Fibroblast of peridontal ligament (primary cell): Measurements from ENCODE around the gene C2orf92.

Experiments
- DNase-seq: peaks from one replicate; pipeline ENCODE4 v3.0.0-alpha.2; 2010; ENCODE audit errors: extremely low read depth

The C2orf92 gene

GRCh38 chr2:97714084-97714949 is 44.8 kb downstream of the C2orf92 start:
- no peak for DNase-seq

- no peak for DNase-seq
Observed at GRCh38 chr2:97714950-97715652, 45.6 kb downstream of the C2orf92 start.

- DNase-seq: no peak
Observed at GRCh38 chr2:97715951-97716694, 46.6 kb downstream of the C2orf92 start.

GRCh38 chr2:97716695-97717612 is 47.4 kb downstream of the C2orf92 start:
- DNase-seq: no peak

- no peak for DNase-seq
Observed at GRCh38 chr2:97717613-97717995, 48.1 kb downstream of the C2orf92 start.

- no peak for DNase-seq
Observed at GRCh38 chr2:97718051-97718882, 48.8 kb downstream of the C2orf92 start.

- DNase-seq: no peak
Observed at GRCh38 chr2:97718942-97719341, 49.4 kb downstream of the C2orf92 start.

GRCh38 chr2:97719362-97720155 is 50.0 kb downstream of the C2orf92 start:
- no peak for DNase-seq

- DNase-seq: no peak
Observed at GRCh38 chr2:97720746-97721145, 51.2 kb downstream of the C2orf92 start.

- DNase-seq: no peak
Observed at GRCh38 chr2:97722227-97722626, 52.7 kb downstream of the C2orf92 start.

GRCh38 chr2:97723156-97724072 is 53.9 kb downstream of the C2orf92 start:
- DNase-seq: no peak

GRCh38 chr2:97724073-97724410 is 54.5 kb downstream of the C2orf92 start:
- DNase-seq: no peak

- DNase-seq: no peak
Observed at GRCh38 chr2:97724501-97724900, 55.0 kb downstream of the C2orf92 start.

- DNase-seq: no peak
Observed at GRCh38 chr2:97724946-97725688, 55.6 kb downstream of the C2orf92 start.

GRCh38 chr2:97726261-97727064 is 57.0 kb downstream of the C2orf92 start:
- no peak for DNase-seq

GRCh38 chr2:97727296-97727695 is 57.8 kb downstream of the C2orf92 start:
- no peak for DNase-seq

GRCh38 chr2:97728091-97728731 is 58.7 kb downstream of the C2orf92 start:
- no peak for DNase-seq
